MCF 10A (cell line): ENCODE data around the gene SIRT7. TPM values are rescaled to one million over a fixed set of nuclear protein-coding genes. Genes with fewer than 3 reads are reported as not detected.

Experiments
- BruUV-seq: library from RNA; stranded (reverse); fragments of 400-500 nt; replicated peaks from 2 replicates; lab custom pipeline; 2021; lab: Mats Ljungman, UMichigan
- CTCF ChIA-PET: fragments of 300-600 bp; sonication (Branson Sonifier 250); formaldehyde crosslinking; extraction: SDS; loops from one replicate; lab custom pipeline; 2021; ENCODE audit warnings: antibody characterized with exemption, inconsistent platforms; lab: Yijun Ruan, JAX
- POLR2A ChIA-PET: fragments of 300-600, 350-650 bp; sonication (Branson Sonifier 250); formaldehyde crosslinking; extraction: SDS; loops from one replicate; lab custom pipeline; 2020; ENCODE audit warnings: antibody characterized with exemption, inconsistent platforms; lab: Yijun Ruan, JAX
- DNase-seq: peaks from one replicate; pipeline ENCODE4 v3.0.0-alpha.2; 2018; ENCODE audit not compliant: unreplicated experiment
- H3K27ac Mint-ChIP-seq: one replicate; pipeline ENCODE4 v1.8.0; 2022; ENCODE audit warnings: mild to moderate bottlenecking, low read depth, mixed read lengths; ENCODE audit not compliant: unreplicated experiment
- H3K27me3 Mint-ChIP-seq: one replicate; pipeline ENCODE4 v1.8.0; 2022; ENCODE audit warnings: mixed read lengths; ENCODE audit not compliant: insufficient read depth, unreplicated experiment
- H3K36me3 Mint-ChIP-seq: one replicate; pipeline ENCODE4 v1.8.0; 2022; ENCODE audit warnings: mild to moderate bottlenecking, moderate library complexity, mixed read lengths; ENCODE audit not compliant: insufficient read depth, unreplicated experiment
- H3K4me1 Mint-ChIP-seq: one replicate; pipeline ENCODE4 v1.8.0; 2022; ENCODE audit warnings: mixed read lengths; ENCODE audit not compliant: insufficient read depth, unreplicated experiment
- H3K4me3 Mint-ChIP-seq: one replicate; pipeline ENCODE4 v1.8.0; 2022; ENCODE audit warnings: mild to moderate bottlenecking, moderate library complexity, mixed read lengths; ENCODE audit not compliant: unreplicated experiment
- H3K9me3 Mint-ChIP-seq: one replicate; pipeline ENCODE4 v1.8.0; 2022; ENCODE audit warnings: mixed read lengths; ENCODE audit not compliant: unreplicated experiment
- intact Hi-C: fragments of 100-400 bp; cut with micrococcal nuclease; formaldehyde crosslinking; loops from 2 replicates; pipeline ENCODE4 v1.14.1; 2022
- total RNA-seq: library from RNA; stranded (reverse); gene quantifications from 2 replicates; pipeline ENCODE4 v1.2.3, GENCODE V29; 2022
- TF ChIP-seq, protein P1 (sequence below): fragments of 200-600 bp; IDR thresholded peaks from one replicate; pipeline ENCODE4 v1.8.0; 2022; ENCODE audit warnings: antibody characterized with exemption, mild to moderate bottlenecking; ENCODE audit not compliant: unreplicated experiment

SIRT7 gene
- total RNA-seq, 1 experiment from 2014 or later, result 36.6 TPM

DNA sequence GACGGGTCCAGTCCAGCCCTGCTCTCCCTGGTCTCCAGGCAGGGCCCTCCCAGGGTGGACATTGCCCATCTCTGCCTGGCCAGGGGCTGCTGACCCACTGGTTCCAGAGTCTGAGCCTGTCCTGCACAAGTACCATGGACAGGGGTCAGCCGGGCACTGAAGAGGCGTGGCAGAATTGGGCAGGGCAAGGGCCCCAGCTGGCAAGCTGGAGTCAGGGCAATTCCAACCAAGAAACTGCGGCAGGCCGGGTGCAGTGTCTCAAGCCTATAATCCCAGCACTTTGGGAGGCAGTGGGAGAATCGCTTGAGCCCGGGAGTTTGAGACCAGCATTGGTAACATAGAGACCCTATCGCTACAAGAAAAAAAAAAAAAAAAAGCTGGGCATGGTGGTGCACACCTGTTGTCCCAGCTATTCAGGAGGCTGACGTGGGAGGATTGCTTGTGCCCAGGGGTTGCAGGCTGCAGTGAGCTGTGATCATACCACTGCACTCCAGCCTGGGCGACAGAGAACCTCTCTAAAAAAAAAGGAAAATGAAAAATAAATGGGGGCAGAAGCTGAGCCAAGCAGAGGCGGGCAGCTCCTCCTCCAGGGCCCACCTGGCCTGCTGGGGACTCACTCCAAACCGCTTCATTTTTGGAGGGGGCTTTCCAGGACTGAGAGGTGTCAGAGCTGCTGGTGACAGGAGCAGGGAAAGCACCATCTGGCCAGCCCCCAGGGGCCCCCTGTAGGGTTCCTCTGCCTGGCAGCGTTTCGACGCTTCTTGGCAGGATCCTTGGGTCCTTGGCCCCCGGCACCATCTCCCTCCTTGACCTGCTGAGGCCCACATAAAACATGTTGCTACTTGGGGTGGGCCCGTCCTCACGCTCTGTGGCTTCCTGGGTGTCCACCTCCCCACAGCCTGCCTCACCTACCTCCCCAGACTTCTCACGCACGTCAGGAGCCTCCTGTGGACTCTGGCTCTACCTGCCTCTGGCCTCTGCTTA is 12.5 kb upstream of the SIRT7 start:
- POLR2A ChIA-PET, result interaction anchor here (0.6 to 0.7 kb wide), 3 partner anchors 13 to 195 kb away, joined by 3 read pairs; no protein-coding TSS in a partner anchor
- H3K27me3 Mint-ChIP-seq, result no peaks in the 10 kb centered on the region
- H3K9me3 Mint-ChIP-seq, result no peaks in the 10 kb centered on the region
- intact Hi-C loops, result no loop called here
- no peak overlapping the region for H3K4me3 Mint-ChIP-seq
- DNase-seq, result no peak
- CTCF ChIA-PET, result no interaction called here
- peaks cover 11% of the 10 kb centered on the region for H3K4me1 Mint-ChIP-seq
- no TSS peak for BruUV-seq
- H3K27ac Mint-ChIP-seq, result no peak overlapping the region
- TF ChIP-seq, protein P1, sequence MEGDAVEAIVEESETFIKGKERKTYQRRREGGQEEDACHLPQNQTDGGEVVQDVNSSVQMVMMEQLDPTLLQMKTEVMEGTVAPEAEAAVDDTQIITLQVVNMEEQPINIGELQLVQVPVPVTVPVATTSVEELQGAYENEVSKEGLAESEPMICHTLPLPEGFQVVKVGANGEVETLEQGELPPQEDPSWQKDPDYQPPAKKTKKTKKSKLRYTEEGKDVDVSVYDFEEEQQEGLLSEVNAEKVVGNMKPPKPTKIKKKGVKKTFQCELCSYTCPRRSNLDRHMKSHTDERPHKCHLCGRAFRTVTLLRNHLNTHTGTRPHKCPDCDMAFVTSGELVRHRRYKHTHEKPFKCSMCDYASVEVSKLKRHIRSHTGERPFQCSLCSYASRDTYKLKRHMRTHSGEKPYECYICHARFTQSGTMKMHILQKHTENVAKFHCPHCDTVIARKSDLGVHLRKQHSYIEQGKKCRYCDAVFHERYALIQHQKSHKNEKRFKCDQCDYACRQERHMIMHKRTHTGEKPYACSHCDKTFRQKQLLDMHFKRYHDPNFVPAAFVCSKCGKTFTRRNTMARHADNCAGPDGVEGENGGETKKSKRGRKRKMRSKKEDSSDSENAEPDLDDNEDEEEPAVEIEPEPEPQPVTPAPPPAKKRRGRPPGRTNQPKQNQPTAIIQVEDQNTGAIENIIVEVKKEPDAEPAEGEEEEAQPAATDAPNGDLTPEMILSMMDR, result no peak
- peaks cover 7% of the 10 kb centered on the region for H3K36me3 Mint-ChIP-seq

DNA sequence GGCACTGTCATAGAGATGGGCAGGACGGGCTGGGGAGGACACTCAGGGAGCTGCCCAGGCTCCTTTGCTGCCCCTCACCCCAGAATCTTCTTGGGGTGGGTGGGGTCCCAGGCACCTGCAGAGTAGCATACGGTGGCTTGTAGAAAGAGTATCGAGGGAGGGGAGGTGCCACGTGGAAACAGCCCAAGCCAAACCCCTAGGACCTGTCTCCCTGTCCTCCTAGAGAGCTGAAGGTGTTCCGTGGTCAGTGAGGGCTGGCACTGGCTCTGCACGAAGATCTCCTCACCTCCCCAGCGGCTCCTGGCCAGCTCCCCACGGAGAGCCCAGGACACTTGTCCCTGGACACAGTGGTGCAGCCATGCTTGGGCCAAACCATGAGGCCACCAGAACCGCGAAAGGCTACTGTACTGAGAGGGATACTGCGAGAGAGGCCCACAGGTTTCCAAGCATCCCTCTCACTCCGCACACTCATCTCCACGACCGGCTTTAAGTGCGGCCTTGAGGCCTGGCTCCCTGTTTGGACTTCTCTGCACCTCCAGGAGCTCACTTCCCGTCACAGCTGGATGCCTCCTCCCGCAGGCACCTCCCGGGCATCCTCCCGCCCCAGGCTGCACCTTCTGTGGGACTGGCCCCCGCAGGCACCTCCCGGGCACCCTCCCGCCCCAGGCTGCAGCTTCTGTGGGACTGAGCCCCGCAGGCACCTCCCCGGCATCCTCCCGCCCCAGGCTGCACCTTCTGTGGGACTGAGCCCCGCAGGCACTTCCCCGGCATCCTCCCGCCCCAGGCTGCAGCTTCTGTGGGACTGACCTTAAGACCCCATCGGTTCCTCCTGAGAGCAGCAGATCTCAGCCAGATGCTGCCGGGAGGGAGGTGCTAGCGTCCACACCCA is 11.5 kb upstream of the SIRT7 start:
- peak overlapping the region; percentile 66 for H3K4me3 Mint-ChIP-seq
- POLR2A ChIA-PET, result interaction anchor here (0.6 kb wide), 2 partner anchors 12 to 190 kb away, joined by 3 read pairs; no protein-coding TSS in a partner anchor
- H3K27ac Mint-ChIP-seq, result no peak overlapping the region
- DNase-seq, result no peak
- TF ChIP-seq, protein P1, result no peak
- H3K9me3 Mint-ChIP-seq, result no peaks in the 10 kb centered on the region
- BruUV-seq, result no TSS peak
- CTCF ChIA-PET, result interaction anchor here (1.3 kb wide), 1 partner anchor 25 kb away, joined by 5 read pairs; no protein-coding TSS in a partner anchor
- intact Hi-C loops, result no loop called here
- H3K36me3 Mint-ChIP-seq, result peaks cover 7% of the 10 kb centered on the region
- H3K4me1 Mint-ChIP-seq, result peaks cover 11% of the 10 kb centered on the region
- H3K27me3 Mint-ChIP-seq, result no peaks in the 10 kb centered on the region

DNA sequence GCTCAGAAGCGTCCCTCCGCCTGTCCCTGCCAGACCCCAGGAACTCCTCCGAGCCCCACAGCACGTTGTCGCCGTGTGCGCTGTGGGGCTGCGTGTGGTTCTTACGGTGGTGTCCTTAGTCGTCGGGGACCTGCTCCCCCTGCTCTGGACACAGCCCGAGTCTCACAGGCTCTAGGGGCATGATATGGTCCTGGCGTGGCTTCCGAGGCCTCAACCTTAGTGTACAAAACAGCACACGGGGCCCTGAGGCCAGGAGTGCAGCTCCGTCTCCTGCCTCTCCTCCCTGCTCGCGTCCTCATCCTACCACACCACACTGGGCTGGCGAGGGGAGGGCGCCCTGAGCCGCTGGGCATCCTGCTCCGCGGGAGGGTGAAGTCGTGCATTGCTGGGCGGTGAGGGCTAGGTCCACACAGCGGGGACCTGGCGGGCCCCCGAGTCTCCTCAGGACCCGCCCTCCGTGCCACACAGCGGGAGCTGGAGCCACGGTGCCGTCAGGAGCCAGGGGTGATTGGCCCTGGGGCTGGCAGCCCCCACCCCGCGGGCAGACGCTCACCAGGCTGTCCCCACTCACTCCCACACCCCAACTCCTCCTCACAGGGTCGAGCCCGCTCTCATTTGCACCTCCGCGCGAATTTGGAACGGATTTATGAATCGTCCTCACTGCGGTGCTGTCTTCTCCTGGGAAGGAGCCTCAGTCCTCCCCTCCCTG is 10.7 kb upstream of the SIRT7 start:
- H3K4me1 Mint-ChIP-seq, result peaks cover 14% of the 10 kb centered on the region
- ChIA-PET POLR2A (interaction anchor here (1.0 to 6.3 kb wide), 7 partner anchors 9 to 170 kb away, joined by 4 to 59 read pairs (median 9); partner anchors contain the start of genes CENPX, FASN, LRRC45 and PCYT2), CTCF (interaction anchor here (0.9 to 1.3 kb wide), 5 partner anchors 15 to 81 kb away, joined by 3 to 7 read pairs (median 5); no protein-coding TSS in a partner anchor)
- H3K9me3 Mint-ChIP-seq, result no peaks in the 10 kb centered on the region
- H3K27me3 Mint-ChIP-seq, result no peaks in the 10 kb centered on the region
- intact Hi-C loops, result no loop called here
- no peak overlapping the region for H3K27ac Mint-ChIP-seq
- H3K36me3 Mint-ChIP-seq, result peaks cover 2% of the 10 kb centered on the region
- no TSS peak for BruUV-seq
- no peak for DNase-seq
- peak overlapping the region; percentile 66 for H3K4me3 Mint-ChIP-seq
- TF ChIP-seq, protein P1, result no peak
